Measurements from ENCODE around the gene PLXNB1.

The PLXNB1 gene

DNA sequence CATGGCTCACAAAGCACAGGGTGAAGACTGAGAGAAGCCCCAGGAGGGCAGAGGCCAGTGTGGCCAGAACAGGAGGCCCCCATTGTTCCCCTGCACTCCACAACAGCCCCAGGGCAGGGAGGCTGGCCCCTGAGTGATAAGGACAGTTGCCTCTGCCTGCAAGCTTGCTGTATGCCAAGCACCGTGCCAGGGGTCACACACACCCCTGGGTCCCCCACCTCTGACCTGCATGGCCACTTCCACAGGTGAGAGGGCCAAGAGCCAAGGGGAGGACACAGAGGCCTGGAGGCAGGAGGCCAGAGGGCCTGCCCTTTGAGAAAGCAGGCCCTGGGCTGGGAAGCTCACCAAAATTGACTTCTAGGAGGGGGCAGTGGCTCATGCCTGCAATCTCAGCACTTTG is 40.4 kb upstream of the PLXNB1 start:
- Histone ChIP-seq H3K4me1 (ENCODE audit: insufficient read depth, low read length) (peaks cover 14% of the 10 kb centered on the region; the same call in 1 of the 2 replicates), H3K27ac (ENCODE audit: low read length) (no peak overlapping the region), H3K27me3 (ENCODE audit: insufficient read depth, low read length) (no peaks in the 10 kb centered on the region), H3K9me3 (ENCODE audit: insufficient read depth, low read depth, low read length) (no peaks in the 10 kb centered on the region), H3K4me3 (ENCODE audit: low read length) (no peak overlapping the region), H3K9ac (ENCODE audit: low read depth, low read length) (no peak overlapping the region), H3K36me3 (ENCODE audit: insufficient read depth, low read depth, low read length) (peaks cover 37% of the 10 kb centered on the region)

DNA sequence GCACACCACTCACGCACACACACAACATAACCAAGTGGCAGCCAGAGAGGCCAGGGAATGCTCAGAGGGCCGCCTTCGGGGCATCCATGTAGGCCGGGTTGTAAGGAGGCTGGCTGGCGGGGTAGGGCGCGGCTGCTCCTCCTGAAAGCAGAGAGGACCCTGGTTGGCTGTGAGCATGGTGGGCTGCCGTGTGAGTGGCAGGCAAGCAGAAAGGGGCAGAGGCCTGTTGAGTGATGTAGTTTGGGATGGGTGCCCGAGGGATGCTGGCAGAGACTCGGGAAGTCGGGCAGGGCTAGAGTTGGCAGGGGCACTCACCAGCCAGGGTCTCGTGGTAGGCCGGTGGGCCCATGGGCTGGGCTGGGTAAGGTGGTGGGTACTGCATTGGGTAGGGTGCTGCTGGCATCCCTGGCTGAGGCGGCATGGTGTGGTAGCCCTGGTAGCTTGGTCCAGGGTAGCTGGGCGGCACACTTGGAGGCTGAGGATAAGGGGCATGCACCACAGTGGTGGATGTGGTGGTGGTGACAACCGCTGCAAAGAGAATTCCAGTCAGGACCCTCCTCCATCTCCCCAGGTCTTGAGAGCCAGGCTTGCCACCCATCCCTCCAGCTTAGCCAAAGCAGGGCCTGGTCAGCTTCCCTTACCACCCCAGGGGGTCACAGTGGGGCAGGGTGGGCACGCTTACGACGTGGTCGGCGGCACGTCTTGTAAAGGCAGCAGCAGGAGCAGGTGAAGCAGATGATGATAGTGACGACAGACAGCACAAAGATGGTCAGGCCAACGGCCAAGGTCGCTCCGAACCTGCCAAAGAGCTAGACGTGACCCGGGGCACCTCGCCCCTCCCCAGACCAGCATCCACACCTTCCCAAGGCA is 39.4 kb upstream of the PLXNB1 start:
- peaks cover 37% of the 10 kb centered on the region for H3K36me3 ChIP-seq (ENCODE audit: insufficient read depth, low read depth, low read length)
- peaks cover 9% of the 10 kb centered on the region; the same call in 1 of the 2 replicates for H3K4me1 ChIP-seq (ENCODE audit: insufficient read depth, low read length)
- H3K4me3 ChIP-seq (ENCODE audit: low read length): no peak overlapping the region
- no peak overlapping the region for H3K27ac ChIP-seq (ENCODE audit: low read length)
- H3K27me3 ChIP-seq (ENCODE audit: insufficient read depth, low read length): no peaks in the 10 kb centered on the region
- H3K9me3 ChIP-seq (ENCODE audit: insufficient read depth, low read depth, low read length): no peaks in the 10 kb centered on the region
- H3K9ac ChIP-seq (ENCODE audit: low read depth, low read length): no peak overlapping the region

DNA sequence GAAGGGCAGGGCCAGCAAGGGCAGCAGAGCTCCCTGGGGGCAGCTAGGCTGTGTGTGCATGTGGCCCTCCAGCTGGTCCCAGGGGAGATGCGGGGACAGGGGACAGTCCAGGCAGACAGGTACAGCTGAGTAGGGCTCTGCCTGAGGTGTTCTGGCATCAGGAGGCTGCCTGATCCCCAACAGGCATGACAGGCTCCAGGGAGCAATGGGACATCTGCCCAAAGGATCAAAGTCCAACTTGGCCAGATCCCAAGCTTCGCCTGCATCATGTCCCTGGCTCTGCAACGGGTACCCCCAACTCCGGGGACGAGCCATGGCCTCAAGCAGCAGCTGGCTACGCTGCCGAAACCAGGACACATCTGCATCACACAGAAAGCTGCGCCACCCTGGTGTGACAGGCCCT is 38.4 kb upstream of the PLXNB1 start:
- H3K9me3 ChIP-seq (ENCODE audit: insufficient read depth, low read depth, low read length): no peaks in the 10 kb centered on the region
- no peak overlapping the region for H3K4me3 ChIP-seq (ENCODE audit: low read length)
- no peak overlapping the region for H3K27ac ChIP-seq (ENCODE audit: low read length)
- H3K27me3 ChIP-seq (ENCODE audit: insufficient read depth, low read length): no peaks in the 10 kb centered on the region
- no peak overlapping the region for H3K9ac ChIP-seq (ENCODE audit: low read depth, low read length)
- peaks cover 5% of the 10 kb centered on the region; the same call in 1 of the 2 replicates for H3K4me1 ChIP-seq (ENCODE audit: insufficient read depth, low read length)
- H3K36me3 ChIP-seq (ENCODE audit: insufficient read depth, low read depth, low read length): peaks cover 37% of the 10 kb centered on the region

DNA sequence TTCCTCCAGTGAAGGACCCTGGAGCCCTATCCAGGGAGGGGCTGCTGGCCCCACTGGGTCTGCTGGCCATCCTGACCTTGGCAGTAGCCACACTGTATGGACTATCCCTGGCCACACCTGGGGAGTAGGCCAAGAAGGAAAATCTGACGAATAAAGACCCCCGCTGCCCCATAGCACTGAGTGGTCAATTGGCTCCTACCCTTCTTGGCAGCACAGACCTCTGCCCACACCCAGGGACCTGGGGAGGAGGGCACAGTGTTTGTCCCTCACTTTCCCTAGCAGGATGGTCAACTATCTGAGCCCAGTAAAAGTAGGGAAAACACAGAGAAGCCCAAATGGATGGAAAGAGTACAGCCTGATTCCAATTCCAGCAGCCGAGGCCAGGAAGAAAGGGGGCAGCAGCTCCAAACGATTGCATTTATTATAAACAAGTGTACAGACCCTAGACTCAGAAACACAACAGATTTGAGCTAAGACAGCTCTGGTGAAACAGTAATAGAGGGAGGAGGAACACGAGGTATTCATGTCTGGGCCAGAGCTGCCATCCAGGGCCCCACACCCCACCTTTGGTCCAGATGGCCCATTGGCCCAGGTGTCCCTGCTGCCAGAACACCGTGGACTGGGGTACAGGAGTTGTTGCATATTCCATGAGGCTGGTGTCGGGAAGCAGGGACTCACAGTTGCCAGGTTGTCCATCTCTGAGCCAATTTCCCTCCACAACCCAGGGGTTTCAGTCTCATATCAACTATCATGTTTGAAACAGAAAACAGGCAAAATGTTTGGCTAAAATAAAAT is 37.8 kb upstream of the PLXNB1 start:
- Histone ChIP-seq H3K4me3 (ENCODE audit: low read length) (no peak overlapping the region), H3K27ac (ENCODE audit: low read length) (no peak overlapping the region), H3K4me1 (ENCODE audit: insufficient read depth, low read length) (peaks cover 4% of the 10 kb centered on the region; the same call in 1 of the 2 replicates), H3K27me3 (ENCODE audit: insufficient read depth, low read length) (no peaks in the 10 kb centered on the region), H3K36me3 (ENCODE audit: insufficient read depth, low read depth, low read length) (peaks cover 37% of the 10 kb centered on the region), H3K9ac (ENCODE audit: low read depth, low read length) (no peak overlapping the region; the same call in 1 of the 2 replicates), H3K9me3 (ENCODE audit: insufficient read depth, low read depth, low read length) (no peaks in the 10 kb centered on the region)

DNA sequence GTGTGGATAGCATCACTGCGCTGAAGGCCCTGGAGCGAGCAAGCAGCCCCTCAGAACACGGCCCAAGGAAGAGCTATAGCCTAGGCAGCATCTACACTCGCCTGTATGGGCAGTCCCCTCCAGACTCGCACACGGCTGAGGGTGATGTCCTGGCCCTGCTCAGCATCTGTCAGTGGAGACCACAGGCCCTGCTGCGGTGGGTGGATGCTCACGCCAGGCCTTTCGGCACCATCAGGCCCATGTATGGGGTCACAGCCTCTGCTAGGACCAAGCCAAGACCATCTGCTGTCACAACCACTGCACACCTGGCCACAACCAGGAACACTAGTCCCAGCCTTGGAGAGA is 37.2 kb upstream of the PLXNB1 start:
- peaks cover 37% of the 10 kb centered on the region for H3K36me3 ChIP-seq (ENCODE audit: insufficient read depth, low read depth, low read length)

DNA sequence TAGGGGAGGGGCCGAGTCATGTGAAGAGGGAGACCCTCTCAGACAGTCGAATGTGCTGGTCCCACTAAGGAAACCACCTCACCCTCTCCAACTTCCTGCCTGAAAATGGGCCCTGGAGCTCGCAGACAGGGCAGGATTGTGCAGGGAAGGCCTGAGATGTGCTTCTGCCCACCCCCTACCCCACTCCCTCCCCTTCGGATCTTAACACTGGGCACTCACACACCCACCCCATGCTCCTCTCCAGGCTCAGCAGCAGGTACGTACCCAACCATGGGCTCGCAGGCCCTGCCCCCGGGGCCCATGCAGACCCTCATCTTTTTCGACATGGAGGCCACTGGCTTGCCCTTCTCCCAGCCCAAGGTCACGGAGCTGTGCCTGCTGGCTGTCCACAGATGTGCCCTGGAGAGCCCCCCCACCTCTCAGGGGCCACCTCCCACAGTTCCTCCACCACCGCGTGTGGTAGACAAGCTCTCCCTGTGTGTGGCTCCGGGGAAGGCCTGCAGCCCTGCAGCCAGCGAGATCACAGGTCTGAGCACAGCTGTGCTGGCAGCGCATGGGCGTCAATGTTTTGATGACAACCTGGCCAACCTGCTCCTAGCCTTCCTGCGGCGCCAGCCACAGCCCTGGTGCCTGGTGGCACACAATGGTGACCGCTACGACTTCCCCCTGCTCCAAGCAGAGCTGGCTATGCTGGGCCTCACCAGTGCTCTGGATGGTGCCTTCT is 36.7 kb upstream of the PLXNB1 start:
- no peaks in the 10 kb centered on the region for H3K9me3 ChIP-seq (ENCODE audit: insufficient read depth, low read depth, low read length)
- H3K36me3 ChIP-seq (ENCODE audit: insufficient read depth, low read depth, low read length): peaks cover 37% of the 10 kb centered on the region
- no peak overlapping the region; the same call in 1 of the 2 replicates for H3K4me3 ChIP-seq (ENCODE audit: low read length)
- H3K27ac ChIP-seq (ENCODE audit: low read length): peak overlapping the region; percentile 80
- H3K9ac ChIP-seq (ENCODE audit: low read depth, low read length): peak overlapping the region; percentile 84; the same call in 1 of the 2 replicates
- H3K27me3 ChIP-seq (ENCODE audit: insufficient read depth, low read length): no peaks in the 10 kb centered on the region
- peaks cover 4% of the 10 kb centered on the region; the same call in 1 of the 2 replicates for H3K4me1 ChIP-seq (ENCODE audit: insufficient read depth, low read length)

More for the DNA sequence above, 37.2 kb upstream of the PLXNB1 start:
- Histone ChIP-seq H3K27ac (ENCODE audit: low read length) (peak overlapping the region; percentile 80), H3K4me3 (ENCODE audit: low read length) (no peak overlapping the region), H3K9me3 (ENCODE audit: insufficient read depth, low read depth, low read length) (no peaks in the 10 kb centered on the region), H3K27me3 (ENCODE audit: insufficient read depth, low read length) (no peaks in the 10 kb centered on the region), H3K4me1 (ENCODE audit: insufficient read depth, low read length) (peaks cover 4% of the 10 kb centered on the region; the same call in 1 of the 2 replicates), H3K9ac (ENCODE audit: low read depth, low read length) (peak overlapping the region; percentile 84; the same call in 1 of the 2 replicates)

DNA sequence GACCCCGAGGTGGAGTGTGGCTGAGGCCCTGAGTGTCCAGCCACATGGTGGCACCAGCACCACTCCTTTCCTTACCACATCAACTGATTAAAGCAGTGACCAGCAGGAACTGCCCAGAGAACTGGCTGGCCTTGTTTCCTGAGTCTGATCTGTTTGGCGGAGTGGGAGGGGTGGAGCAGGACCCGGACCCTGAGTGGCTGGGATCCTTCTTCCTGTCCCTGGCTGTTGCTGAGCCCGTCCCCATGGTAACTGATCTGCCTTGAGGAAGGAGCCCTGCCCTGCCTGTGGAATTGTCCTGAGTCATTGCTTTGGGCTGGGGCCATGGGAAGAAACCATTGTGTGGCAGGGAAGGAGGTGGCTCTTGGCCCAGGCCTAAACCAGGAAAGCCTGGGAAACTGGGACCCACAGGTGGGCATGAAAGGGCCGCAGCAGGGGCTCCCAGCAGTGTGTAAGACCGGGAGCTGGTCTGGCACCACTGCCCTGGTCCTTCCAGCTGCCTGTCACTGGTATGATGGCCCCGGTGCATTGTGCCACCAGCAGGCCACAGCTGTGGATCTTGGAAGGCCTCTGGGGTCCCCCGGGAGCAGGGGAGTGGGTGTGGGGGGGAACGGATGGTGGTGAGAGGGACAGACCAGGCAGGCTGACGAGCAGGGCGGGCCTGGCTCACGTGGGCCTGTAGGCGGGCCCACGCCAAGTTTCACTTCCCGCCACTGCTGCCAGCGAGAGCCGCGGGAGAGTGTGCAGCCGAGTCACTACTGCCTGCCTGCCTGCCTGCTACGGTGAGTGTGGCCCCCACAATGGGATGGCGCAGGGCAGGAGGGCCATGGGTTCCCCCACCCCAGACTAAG is 35.9 kb upstream of the PLXNB1 start:
- Histone ChIP-seq H3K4me3 (ENCODE audit: low read length) (no peak overlapping the region; the same call in 1 of the 2 replicates), H3K27ac (ENCODE audit: low read length) (peak overlapping the region; percentile 71), H3K4me1 (ENCODE audit: insufficient read depth, low read length) (peaks cover 4% of the 10 kb centered on the region; the same call in 1 of the 2 replicates), H3K27me3 (ENCODE audit: insufficient read depth, low read length) (no peaks in the 10 kb centered on the region), H3K36me3 (ENCODE audit: insufficient read depth, low read depth, low read length) (peaks cover 44% of the 10 kb centered on the region), H3K9ac (ENCODE audit: low read depth, low read length) (peak overlapping the region; percentile 84), H3K9me3 (ENCODE audit: insufficient read depth, low read depth, low read length) (no peaks in the 10 kb centered on the region)

DNA sequence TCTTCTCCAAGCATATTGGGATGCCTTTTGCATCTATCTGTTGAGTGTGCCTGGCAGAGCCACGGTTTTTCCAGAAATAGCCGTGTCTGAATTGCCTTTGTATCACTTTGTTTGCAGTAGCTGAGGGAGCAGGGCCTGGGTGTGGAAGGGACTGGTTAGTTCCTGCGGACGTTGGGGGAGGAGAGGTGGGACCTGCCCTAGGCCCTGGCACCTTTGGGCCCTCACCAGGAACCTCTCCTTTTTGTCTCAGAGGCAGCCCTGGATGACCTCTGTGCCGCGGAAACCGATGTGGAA is 35.3 kb upstream of the PLXNB1 start:
- H3K27ac ChIP-seq (ENCODE audit: low read length): peak overlapping the region; percentile 69
- no peaks in the 10 kb centered on the region for H3K27me3 ChIP-seq (ENCODE audit: insufficient read depth, low read length)
- H3K9ac ChIP-seq (ENCODE audit: low read depth, low read length): peak overlapping the region; percentile 43; the same call in 1 of the 2 replicates
- no peak overlapping the region for H3K4me3 ChIP-seq (ENCODE audit: low read length)
- peaks cover 49% of the 10 kb centered on the region for H3K36me3 ChIP-seq (ENCODE audit: insufficient read depth, low read depth, low read length)
- peaks cover 4% of the 10 kb centered on the region; the same call in 1 of the 2 replicates for H3K4me1 ChIP-seq (ENCODE audit: insufficient read depth, low read length)
- no peaks in the 10 kb centered on the region for H3K9me3 ChIP-seq (ENCODE audit: insufficient read depth, low read depth, low read length)

DNA sequence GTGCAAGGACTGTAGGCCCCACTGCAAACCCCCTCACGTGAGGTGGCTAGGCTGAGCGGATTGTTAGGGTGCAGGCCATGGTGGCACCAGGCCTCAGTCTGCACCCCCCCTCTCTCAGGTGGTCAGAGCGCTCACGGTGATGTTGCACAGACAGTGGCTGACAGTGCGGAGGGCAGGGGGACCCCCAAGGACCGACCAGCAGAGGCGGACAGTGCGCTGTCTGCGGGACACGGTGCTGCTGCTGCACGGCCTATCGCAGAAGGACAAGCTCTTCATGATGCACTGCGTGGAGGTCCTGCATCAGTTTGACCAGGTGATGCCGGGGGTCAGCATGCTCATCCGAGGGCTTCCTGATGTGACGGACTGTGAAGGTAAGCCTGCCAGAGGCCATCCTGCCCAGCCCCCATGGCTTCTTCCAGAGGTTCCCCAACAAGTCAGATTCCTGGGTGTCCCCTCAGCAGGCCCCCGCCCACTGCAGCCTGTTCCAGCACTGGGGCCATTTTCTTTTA is 34.9 kb upstream of the PLXNB1 start:
- Histone ChIP-seq H3K27me3 (ENCODE audit: insufficient read depth, low read length) (no peaks in the 10 kb centered on the region), H3K27ac (ENCODE audit: low read length) (peak overlapping the region; percentile 69), H3K9ac (ENCODE audit: low read depth, low read length) (peak overlapping the region; percentile 43; the same call in 1 of the 2 replicates), H3K9me3 (ENCODE audit: insufficient read depth, low read depth, low read length) (no peaks in the 10 kb centered on the region), H3K4me1 (ENCODE audit: insufficient read depth, low read length) (peaks cover 4% of the 10 kb centered on the region; the same call in 1 of the 2 replicates), H3K4me3 (ENCODE audit: low read length) (no peak overlapping the region), H3K36me3 (ENCODE audit: insufficient read depth, low read depth, low read length) (peaks cover 49% of the 10 kb centered on the region)

DNA sequence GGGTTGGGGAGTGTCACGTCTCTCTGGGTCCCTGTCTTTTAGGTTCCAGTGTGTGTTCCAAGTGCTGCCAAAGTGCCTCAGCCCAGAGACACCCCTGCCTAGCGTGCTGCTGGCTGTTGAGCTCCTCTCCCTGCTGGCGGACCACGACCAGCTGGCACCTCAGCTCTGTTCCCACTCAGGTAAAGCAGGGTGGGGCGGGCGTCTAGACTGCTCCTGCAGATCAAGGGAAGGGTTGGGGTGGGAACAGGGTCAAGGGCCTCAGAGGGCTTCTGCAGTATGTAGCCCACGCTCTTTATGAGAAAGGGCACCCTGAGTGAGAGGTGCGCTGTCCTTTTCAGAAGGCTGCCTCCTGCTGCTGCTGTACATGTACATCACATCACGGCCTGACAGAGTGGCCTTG is 33.8 kb upstream of the PLXNB1 start:
- Histone ChIP-seq H3K4me3 (ENCODE audit: low read length) (no peak overlapping the region), H3K9ac (ENCODE audit: low read depth, low read length) (no peak overlapping the region), H3K36me3 (ENCODE audit: insufficient read depth, low read depth, low read length) (peaks cover 49% of the 10 kb centered on the region), H3K27ac (ENCODE audit: low read length) (no peak overlapping the region), H3K4me1 (ENCODE audit: insufficient read depth, low read length) (peaks cover 4% of the 10 kb centered on the region; the same call in 1 of the 2 replicates), H3K9me3 (ENCODE audit: insufficient read depth, low read depth, low read length) (no peaks in the 10 kb centered on the region), H3K27me3 (ENCODE audit: insufficient read depth, low read length) (no peaks in the 10 kb centered on the region)
